Endothelial cell of umbilical vein (primary cell): ENCODE results near the gene PGBD5.

Experiments used
- EZH2 ChIP-seq: IDR thresholded peaks from 2 replicates; pipeline ENCODE4 v1.6.1; 2012; ENCODE audit warnings: borderline replicate concordance, low read depth, mild to moderate bottlenecking, moderate library complexity, low read length, inconsistent platforms; ENCODE audit not compliant: severe bottlenecking
- JUN ChIP-seq: IDR thresholded peaks from 2 replicates; pipeline ENCODE4 v1.6.1; 2011; ENCODE audit warnings: borderline replicate concordance, low read depth; ENCODE audit not compliant: insufficient read length, insufficient read depth
- MYC ChIP-seq: IDR thresholded peaks from one replicate; pipeline ENCODE4 v1.6.1; 2011; ENCODE audit warnings: mild to moderate bottlenecking, low read depth, low read length
- POLR2A ChIP-seq: IDR thresholded peaks from 2 replicates; pipeline ENCODE4 v1.6.1; 2012; ENCODE audit warnings: low read depth, mild to moderate bottlenecking, control low read depth, low read length
- POLR2AphosphoS5 ChIP-seq: IDR thresholded peaks from 2 replicates; pipeline ENCODE4 v1.6.1; 2012; ENCODE audit warnings: low read depth, mild to moderate bottlenecking, control low read depth, low read length, moderate library complexity; ENCODE audit not compliant: insufficient read depth
- TF ChIP-seq, protein P1 (sequence below), 2 donors: IDR thresholded peaks; 1 replicate in 1 of 2; 2 replicates in 1 of 2; pipeline ENCODE4 v1.5.1; 2011; ENCODE audit warnings: low read length in 2 of 2, mild to moderate bottlenecking in 2 of 2, moderate library complexity in 2 of 2, control low read depth in 1 of 2, inconsistent platforms in 1 of 2, low read depth in 1 of 2; ENCODE audit not compliant: insufficient read depth in 1 of 2; ENCODE audit errors: extremely low read depth in 1 of 2
- TF ChIP-seq, protein P2 (sequence below): IDR thresholded peaks from 2 replicates; pipeline ENCODE4 v1.6.1; 2011; ENCODE audit not compliant: insufficient read depth, insufficient read length

DNA sequence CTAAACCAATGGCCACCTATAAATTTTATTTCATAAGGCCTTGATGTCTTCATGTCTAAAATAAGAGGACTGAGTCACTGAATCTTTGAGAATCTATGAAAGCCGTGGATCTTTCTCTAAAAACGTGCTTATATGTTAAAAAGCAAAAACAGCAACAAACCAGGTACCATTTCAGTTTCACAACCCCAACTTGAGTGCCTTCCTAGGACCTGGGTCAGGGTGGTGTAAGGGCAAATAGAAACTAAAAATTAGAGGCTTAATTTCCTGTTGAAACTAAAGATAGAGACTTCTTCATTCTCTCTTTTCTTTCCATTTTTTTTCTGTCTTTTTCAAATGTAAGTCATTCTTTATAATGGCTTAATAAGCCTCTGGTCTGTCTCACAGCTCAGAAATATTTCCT lies 27.2 kb upstream of the PGBD5 start:
- TF ChIP-seq, protein P1, sequence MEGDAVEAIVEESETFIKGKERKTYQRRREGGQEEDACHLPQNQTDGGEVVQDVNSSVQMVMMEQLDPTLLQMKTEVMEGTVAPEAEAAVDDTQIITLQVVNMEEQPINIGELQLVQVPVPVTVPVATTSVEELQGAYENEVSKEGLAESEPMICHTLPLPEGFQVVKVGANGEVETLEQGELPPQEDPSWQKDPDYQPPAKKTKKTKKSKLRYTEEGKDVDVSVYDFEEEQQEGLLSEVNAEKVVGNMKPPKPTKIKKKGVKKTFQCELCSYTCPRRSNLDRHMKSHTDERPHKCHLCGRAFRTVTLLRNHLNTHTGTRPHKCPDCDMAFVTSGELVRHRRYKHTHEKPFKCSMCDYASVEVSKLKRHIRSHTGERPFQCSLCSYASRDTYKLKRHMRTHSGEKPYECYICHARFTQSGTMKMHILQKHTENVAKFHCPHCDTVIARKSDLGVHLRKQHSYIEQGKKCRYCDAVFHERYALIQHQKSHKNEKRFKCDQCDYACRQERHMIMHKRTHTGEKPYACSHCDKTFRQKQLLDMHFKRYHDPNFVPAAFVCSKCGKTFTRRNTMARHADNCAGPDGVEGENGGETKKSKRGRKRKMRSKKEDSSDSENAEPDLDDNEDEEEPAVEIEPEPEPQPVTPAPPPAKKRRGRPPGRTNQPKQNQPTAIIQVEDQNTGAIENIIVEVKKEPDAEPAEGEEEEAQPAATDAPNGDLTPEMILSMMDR (IDR thresholded peaks at IDR 0.05; ENCODE audit: extremely low read depth in 1 of 2, insufficient read depth in 1 of 2, low read depth in 1 of 2, low read length in 2 of 2): no peak
- TF ChIP-seq, protein P2, sequence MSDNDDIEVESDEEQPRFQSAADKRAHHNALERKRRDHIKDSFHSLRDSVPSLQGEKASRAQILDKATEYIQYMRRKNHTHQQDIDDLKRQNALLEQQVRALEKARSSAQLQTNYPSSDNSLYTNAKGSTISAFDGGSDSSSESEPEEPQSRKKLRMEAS: no peak
- TF ChIP-seq POLR2A: no peak
- no peak for TF ChIP-seq POLR2AphosphoS5
- no peak for TF ChIP-seq MYC
- TF ChIP-seq EZH2: no peak
- TF ChIP-seq JUN: no peak
